ENCODE data around the gene FRMPD2.

DNA sequence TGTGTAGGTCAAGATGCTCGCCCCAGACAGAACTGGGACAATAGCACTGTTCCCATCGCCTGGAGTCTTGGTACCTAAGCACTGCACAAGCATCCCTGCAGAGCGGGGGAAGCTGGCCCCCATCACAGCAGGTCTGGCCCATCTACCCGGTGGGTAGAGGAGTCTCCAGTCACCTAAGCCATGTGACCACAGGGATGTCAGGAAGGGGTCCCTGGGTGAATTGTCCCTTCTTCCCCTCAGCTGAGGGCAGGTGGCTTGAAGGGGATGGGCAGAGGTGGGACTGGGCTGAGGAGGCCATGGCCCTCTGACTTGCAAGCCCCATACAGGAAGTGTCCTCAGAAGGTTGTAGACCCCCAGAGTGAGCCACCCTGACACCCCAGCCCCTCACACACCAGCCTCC is 39.7 kb downstream of the FRMPD2 start:
- TF ChIP-seq, protein P1, sequence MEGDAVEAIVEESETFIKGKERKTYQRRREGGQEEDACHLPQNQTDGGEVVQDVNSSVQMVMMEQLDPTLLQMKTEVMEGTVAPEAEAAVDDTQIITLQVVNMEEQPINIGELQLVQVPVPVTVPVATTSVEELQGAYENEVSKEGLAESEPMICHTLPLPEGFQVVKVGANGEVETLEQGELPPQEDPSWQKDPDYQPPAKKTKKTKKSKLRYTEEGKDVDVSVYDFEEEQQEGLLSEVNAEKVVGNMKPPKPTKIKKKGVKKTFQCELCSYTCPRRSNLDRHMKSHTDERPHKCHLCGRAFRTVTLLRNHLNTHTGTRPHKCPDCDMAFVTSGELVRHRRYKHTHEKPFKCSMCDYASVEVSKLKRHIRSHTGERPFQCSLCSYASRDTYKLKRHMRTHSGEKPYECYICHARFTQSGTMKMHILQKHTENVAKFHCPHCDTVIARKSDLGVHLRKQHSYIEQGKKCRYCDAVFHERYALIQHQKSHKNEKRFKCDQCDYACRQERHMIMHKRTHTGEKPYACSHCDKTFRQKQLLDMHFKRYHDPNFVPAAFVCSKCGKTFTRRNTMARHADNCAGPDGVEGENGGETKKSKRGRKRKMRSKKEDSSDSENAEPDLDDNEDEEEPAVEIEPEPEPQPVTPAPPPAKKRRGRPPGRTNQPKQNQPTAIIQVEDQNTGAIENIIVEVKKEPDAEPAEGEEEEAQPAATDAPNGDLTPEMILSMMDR (conservative IDR thresholded peaks at IDR 0.05; ENCODE audit: low read depth in 2 of 2): no peak
- TF ChIP-seq POLR2AphosphoS5 (IDR thresholded peaks at IDR 0.05; ENCODE audit: low read depth) (no peak), EZH2phosphoT487 (IDR thresholded peaks at IDR 0.05; ENCODE audit: unreplicated experiment) (no peak), EZH2 (IDR thresholded peaks at IDR 0.05; ENCODE audit: low read depth, unreplicated experiment) (no peak), NANOG (IDR thresholded peaks at IDR 0.05; ENCODE audit: borderline replicate concordance) (no peak), CREB1 (CRISPR knock-in tag; IDR thresholded peaks at IDR 0.05; ENCODE audit: low read depth) (no peak), STAT1 (IDR thresholded peaks at IDR 0.05; ENCODE audit: unreplicated experiment) (no peak), ETS1 (IDR thresholded peaks at IDR 0.05) (no peak), JUNB (IDR thresholded peaks at IDR 0.05; ENCODE audit: unreplicated experiment) (no peak), ZNF331 (CRISPR knock-in tag; IDR thresholded peaks at IDR 0.05; ENCODE audit: low read depth) (no peak)
- TF ChIP-seq, protein P2, sequence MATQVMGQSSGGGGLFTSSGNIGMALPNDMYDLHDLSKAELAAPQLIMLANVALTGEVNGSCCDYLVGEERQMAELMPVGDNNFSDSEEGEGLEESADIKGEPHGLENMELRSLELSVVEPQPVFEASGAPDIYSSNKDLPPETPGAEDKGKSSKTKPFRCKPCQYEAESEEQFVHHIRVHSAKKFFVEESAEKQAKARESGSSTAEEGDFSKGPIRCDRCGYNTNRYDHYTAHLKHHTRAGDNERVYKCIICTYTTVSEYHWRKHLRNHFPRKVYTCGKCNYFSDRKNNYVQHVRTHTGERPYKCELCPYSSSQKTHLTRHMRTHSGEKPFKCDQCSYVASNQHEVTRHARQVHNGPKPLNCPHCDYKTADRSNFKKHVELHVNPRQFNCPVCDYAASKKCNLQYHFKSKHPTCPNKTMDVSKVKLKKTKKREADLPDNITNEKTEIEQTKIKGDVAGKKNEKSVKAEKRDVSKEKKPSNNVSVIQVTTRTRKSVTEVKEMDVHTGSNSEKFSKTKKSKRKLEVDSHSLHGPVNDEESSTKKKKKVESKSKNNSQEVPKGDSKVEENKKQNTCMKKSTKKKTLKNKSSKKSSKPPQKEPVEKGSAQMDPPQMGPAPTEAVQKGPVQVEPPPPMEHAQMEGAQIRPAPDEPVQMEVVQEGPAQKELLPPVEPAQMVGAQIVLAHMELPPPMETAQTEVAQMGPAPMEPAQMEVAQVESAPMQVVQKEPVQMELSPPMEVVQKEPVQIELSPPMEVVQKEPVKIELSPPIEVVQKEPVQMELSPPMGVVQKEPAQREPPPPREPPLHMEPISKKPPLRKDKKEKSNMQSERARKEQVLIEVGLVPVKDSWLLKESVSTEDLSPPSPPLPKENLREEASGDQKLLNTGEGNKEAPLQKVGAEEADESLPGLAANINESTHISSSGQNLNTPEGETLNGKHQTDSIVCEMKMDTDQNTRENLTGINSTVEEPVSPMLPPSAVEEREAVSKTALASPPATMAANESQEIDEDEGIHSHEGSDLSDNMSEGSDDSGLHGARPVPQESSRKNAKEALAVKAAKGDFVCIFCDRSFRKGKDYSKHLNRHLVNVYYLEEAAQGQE (IDR thresholded peaks at IDR 0.05; ENCODE audit: unreplicated experiment): no peak

Data from GM23338 (cell line).